GM23338 (cell line): ENCODE measurements around the gene SLC39A13.

Source experiments
- CREB1 ChIP-seq: fragments of 250-450 bp; sonication (Bioruptor Pico); IDR thresholded peaks from 2 replicates; pipeline ENCODE4 v1.5.0; 2020; ENCODE audit warnings: low read depth, mild to moderate bottlenecking, moderate library complexity
- ETS1 ChIP-seq: IDR thresholded peaks from 2 replicates; pipeline ENCODE4 v1.6.1; 2016; ENCODE audit warnings: antibody characterized with exemption
- EZH2 ChIP-seq: fragments of 200-600 bp; sonication (generic); IDR thresholded peaks from one replicate; pipeline ENCODE4 v1.8.0; 2017; ENCODE audit warnings: antibody characterized with exemption, mild to moderate bottlenecking, low read depth; ENCODE audit not compliant: unreplicated experiment
- EZH2phosphoT487 ChIP-seq: fragments of 200-600 bp; sonication (generic); IDR thresholded peaks from one replicate; pipeline ENCODE4 v1.8.1; 2018; ENCODE audit warnings: antibody characterized with exemption; ENCODE audit not compliant: unreplicated experiment
- JUNB ChIP-seq: IDR thresholded peaks from one replicate; pipeline ENCODE4 v1.6.1; 2016; ENCODE audit warnings: antibody characterized with exemption; ENCODE audit not compliant: unreplicated experiment
- POLR2AphosphoS5 ChIP-seq: IDR thresholded peaks from 2 replicates; pipeline ENCODE4 v1.6.1; 2016; ENCODE audit warnings: antibody characterized with exemption, low read depth
- REST ChIP-seq: IDR thresholded peaks from one replicate; pipeline ENCODE4 v1.6.1; 2018; ENCODE audit warnings: antibody characterized with exemption; ENCODE audit not compliant: unreplicated experiment

GRCh38 chr11:47400768-47401279 is 7.6 kb upstream of the SLC39A13 start:
- TF ChIP-seq JUNB = no peak
- TF ChIP-seq REST = peak; percentile 33
- TF ChIP-seq CREB1 (CRISPR knock-in tag) = no peak
- no peak for TF ChIP-seq EZH2
- no peak for TF ChIP-seq POLR2AphosphoS5
- TF ChIP-seq EZH2phosphoT487 = no peak
- no peak for TF ChIP-seq ETS1
